Activated CD4-positive, CD25-positive, alpha-beta regulatory T cell (primary cell): ENCODE results near the gene WWOX.
A peak's percentile ranks its signal among the peaks of the same experiment; 100 is the strongest.

Experiments used
- DNase-seq, 4 experiments: peaks; one replicate each; lab custom pipeline; 2025; lab: John Stamatoyannopoulos, UW

WWOX gene

GRCh38 chr16:78227855-78228254, 128.4 kb downstream of the WWOX start:
- no peak for DNase-seq

GRCh38 chr16:78228704-78229103, 129.2 kb downstream of the WWOX start:
- no peak for DNase-seq

- DNase-seq, result no peak
These were observed 131.4 kb downstream of the WWOX start for GRCh38 chr16:78230832-78231231.

- DNase-seq, result peak; percentile 14 to 58 (median 38)
These were observed 135.8 kb downstream of the WWOX start for GRCh38 chr16:78235168-78235800.

GRCh38 chr16:78235876-78236275, 136.4 kb downstream of the WWOX start:
- no peak for DNase-seq

- DNase-seq, result no peak
These were observed 138.4 kb downstream of the WWOX start for GRCh38 chr16:78237841-78238240.

GRCh38 chr16:78240459-78241222, 141.2 kb downstream of the WWOX start:
- no peak for DNase-seq

- DNase-seq, result no peak
These were observed 142.8 kb downstream of the WWOX start for GRCh38 chr16:78242239-78242630.

- no peak for DNase-seq
These were observed 144.9 kb downstream of the WWOX start for GRCh38 chr16:78244131-78244895.

- no peak for DNase-seq
These were observed 147.1 kb downstream of the WWOX start for GRCh38 chr16:78246559-78246958.

GRCh38 chr16:78249056-78249455, 149.6 kb downstream of the WWOX start:
- no peak for DNase-seq

- no peak for DNase-seq
These were observed 150.4 kb downstream of the WWOX start for GRCh38 chr16:78249832-78250231.

GRCh38 chr16:78251115-78251514, 151.7 kb downstream of the WWOX start:
- DNase-seq, result no peak

GRCh38 chr16:78252757-78253156, 153.3 kb downstream of the WWOX start:
- no peak for DNase-seq

GRCh38 chr16:78254841-78255240, 155.4 kb downstream of the WWOX start:
- DNase-seq, result no peak

- DNase-seq, result no peak
These were observed 157.4 kb downstream of the WWOX start for GRCh38 chr16:78256686-78257375.

GRCh38 chr16:78257376-78257728, 157.9 kb downstream of the WWOX start:
- DNase-seq, result no peak

- DNase-seq, result no peak
These were observed 159.1 kb downstream of the WWOX start for GRCh38 chr16:78258375-78259065.

GRCh38 chr16:78259873-78260272, 160.4 kb downstream of the WWOX start:
- DNase-seq, result no peak

- no peak for DNase-seq
These were observed 165.2 kb downstream of the WWOX start for GRCh38 chr16:78264642-78265041.

GRCh38 chr16:78269256-78269655, 169.8 kb downstream of the WWOX start:
- no peak for DNase-seq

GRCh38 chr16:78271981-78272380, 172.5 kb downstream of the WWOX start:
- DNase-seq, result no peak
